Measurements from ENCODE around the gene FXYD5.
"Not testable (repeated sequence)": the region's sequence is repeated elsewhere in the genome, so short reads cannot be mapped to it uniquely, and the experiment has no call there.

FXYD5 gene

DNA sequence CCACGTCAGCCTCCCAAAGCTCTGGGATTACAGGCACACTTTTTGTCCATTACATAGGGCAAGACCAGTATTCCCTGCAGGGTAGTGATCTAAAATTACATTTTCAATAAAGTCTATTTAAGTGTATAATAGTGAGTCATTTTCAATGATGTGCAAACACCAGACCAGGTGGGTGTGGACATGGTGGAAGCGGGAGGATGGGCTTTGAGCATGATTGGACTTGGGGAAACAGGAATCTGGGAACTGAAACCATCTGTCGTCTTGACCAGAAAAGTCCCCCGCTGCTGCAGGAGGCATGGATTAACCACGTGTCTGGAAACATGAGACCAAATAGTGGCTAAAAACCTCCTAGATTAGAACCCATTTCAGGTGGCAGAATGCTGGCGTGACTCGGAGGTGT, 34.0 kb upstream of the FXYD5 start:
- DNase-seq = no peak

DNA sequence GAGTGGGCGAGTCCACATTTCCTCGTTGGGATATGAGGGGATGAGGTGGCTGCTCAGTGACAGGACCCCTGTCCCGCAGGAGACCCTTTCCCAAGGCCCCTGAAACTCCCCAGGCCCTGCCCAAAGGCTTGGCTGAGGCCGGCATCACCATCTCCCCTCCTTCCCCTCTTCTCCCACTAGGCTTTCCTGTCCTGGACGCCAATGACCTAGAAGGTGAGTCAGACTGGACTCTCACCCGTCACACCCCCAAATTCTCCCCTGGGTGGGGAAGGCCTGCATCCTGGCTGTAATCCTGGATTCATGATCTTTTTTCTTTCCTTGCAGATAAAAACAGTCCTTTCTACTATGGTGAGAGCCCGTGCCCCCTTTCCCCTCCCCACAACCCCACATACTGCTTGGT, 33.6 kb upstream of the FXYD5 start:
- DNase-seq = no peak

DNA sequence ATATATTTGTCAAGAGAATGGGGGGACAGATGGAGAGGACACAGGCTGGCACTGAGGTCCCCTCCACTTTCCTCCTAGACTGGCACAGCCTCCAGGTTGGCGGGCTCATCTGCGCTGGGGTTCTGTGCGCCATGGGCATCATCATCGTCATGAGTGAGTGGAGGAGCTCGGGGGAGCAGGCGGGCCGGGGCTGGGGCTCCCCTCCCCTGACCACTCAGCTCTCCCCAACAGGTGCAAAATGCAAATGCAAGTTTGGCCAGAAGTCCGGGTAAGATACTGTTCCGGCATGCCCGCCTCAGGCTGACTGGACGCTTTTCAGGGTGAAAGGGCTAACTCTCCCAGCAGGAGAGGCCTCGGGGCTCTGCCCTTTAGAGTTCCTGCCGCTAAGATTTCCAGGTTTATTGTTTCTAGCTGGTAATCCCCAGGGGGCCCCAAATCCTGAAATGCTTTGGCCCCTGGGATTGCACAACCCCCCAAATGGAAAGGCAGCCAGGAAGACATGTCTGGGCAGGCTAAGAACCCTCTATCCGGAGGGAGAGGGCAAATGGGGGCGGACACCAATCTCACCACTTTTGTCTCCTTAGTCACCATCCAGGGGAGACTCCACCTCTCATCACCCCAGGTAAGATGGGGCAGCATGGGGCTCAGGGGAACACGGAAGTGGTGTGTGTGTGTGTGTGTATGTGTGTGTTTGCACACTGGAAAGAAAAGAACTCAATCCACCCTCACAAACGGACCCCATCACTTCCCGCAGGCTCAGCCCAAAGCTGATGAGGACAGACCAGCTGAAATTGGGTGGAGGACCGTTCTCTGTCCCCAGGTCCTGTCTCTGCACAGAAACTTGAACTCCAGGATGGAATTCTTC, 31.6 kb upstream of the FXYD5 start:
- DNase-seq = no peak

- no peak for DNase-seq
Observed at GRCh38 chr19:35123573-35123972, 31.0 kb upstream of the FXYD5 start.

DNA sequence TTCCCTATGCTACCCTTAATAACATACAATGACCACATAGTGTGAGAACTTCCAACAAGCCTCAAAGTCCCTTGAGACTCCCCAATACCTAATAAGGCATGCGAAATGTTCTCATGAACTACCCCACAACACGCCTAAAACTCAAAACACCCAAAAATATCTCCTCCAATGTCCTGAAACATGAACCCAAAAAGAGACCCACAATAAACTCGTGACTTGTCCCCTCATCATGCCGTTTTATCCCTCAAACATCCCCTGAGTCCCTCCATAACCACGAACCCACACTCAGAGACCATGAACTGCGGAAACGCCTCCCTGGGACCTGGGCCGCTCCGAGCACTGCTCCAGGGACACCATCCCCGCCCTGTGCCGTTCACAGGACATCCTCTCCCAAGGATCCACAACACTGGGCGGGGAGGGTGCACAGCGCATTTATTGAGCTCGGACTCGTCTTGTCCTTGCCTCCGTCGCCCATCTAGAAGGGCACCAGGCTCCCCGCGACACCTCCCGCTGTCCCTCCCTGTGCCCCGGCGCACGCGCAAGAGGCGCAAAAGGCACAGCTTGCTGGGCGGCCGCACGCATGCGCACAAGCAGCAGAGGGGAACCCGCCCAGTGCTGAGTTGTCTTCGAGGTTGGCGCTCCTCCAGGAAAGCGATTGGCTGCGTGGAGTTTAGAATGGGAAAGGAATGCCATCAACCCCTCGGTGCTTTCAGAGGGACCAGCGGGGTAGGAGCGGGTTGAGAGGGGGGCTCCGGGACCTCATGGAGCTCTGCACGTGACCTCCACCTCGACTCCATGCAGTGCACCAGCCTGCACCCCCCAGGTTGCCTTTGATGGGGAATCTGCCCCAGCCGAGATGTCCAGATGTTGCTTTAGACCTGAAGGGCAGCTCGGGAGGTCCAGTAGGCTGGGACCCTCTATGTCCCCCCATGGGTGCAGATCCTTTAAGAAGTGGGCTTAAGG, 30.2 kb upstream of the FXYD5 start:
- DNase-seq = peak; percentile 73

DNA sequence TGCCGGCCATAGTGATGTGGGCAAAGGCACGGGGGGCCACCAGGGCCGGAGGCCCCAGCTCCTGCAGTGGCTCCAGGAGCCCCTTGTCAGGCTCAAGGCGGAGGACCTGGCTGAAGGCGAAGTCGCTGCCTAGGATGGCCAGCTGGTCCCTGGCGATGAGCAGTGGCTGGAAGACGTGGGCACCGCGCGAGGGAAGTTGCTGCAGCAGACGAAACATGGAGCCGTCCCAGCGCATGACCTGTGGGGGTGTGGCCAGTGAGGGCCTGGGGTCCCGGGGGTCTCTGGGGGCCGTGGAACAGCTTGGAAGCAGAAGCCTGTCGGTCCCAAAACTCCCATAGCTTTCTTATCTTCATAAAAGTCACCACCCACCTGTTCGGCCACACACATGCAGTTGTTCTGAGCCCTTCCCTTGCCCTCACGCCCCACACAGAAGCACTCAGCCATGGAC, 29.2 kb upstream of the FXYD5 start:
- DNase-seq = no peak

- DNase-seq = no peak
Observed at GRCh38 chr19:35125749-35126623, 28.5 kb upstream of the FXYD5 start.

DNA sequence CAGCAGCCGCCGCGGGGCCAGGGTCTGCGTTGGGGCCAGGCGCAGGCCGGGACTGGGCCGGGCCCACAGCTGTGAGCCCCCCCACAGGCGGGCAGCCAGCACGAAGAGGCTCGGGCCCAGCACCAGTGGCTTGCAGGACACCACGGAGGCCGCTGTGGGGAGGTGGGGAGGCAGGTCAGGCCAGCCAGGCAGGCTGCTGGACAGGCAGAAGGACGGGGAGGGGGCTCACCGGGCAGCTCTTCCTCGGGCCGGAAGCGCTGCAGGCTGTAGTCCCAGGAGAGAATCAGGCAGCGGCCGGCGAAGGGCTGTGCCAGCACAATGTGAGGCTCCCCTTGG, 27.9 kb upstream of the FXYD5 start:
- DNase-seq = no peak

- no peak for DNase-seq
Observed at GRCh38 chr19:35127871-35128270, 26.7 kb upstream of the FXYD5 start.

GRCh38 chr19:35128398-35129057, 26.0 kb upstream of the FXYD5 start:
- no peak for DNase-seq

- DNase-seq = not testable (repeated sequence)
Observed at GRCh38 chr19:35129724-35130274, 24.7 kb upstream of the FXYD5 start.

DNA sequence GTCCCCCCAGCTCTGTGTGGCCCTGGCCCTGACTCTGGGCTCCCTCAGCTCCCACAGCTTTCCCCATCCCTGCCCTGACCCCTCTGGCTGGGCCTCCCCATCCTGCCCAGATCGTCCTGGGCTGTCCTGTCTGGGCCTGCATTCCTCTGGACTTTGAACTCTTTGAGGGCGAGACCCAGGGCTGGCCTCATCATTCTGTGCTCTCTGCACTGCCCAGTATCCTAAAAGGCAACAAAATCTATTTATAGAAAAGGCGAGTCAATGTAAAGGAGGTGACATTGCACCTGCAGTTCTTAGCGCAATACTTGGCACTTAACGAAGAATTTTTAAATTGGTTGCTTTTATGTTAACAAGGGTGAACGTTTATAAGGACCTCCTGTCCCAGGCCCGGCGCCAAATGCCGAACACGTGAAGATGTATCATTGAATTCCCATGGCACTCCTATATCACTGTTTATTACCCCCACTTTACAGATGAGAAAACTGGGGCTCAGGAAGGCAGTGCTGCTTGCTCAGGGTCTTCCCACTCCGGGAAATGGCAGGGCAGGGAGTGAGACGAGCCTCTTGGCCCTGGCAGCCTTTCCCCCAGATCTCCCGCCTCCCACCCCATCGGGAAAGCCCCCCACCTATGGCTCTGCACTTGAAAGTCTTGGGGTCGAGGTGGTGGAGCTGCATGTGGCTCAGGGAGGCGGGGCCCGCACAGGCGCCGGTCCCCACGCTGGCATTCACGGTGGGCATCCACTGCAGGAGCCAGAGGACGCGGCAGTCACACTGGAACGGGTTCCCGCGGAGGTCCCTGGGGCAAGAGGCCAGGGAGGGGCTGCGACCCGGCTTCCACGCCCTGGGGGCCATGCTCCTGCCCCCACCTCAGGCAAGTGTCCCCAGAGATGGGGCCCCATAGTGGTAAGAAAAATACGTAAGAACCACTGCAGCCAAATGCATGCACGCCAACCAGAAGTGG, 23.5 kb upstream of the FXYD5 start:
- DNase-seq = no peak

DNA sequence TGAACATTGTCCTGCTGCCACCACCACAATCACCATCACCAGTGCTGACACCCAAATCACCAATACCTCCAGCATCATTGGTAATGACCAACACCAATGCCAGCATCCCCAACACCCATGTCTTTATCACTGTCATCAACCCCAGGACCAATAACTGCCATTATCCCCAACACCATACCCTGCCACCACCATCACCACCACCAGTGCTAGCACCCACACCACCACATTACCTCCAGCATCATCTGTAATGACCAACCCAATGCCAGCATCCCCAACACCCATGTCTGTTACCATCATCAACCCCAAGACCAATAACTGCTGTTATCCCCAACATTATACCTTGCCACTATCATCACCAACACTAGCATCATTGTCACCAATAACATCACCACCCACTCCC, 22.3 kb upstream of the FXYD5 start:
- DNase-seq = no peak

- DNase-seq = no peak
Observed at GRCh38 chr19:35133826-35134225, 20.7 kb upstream of the FXYD5 start.

DNA sequence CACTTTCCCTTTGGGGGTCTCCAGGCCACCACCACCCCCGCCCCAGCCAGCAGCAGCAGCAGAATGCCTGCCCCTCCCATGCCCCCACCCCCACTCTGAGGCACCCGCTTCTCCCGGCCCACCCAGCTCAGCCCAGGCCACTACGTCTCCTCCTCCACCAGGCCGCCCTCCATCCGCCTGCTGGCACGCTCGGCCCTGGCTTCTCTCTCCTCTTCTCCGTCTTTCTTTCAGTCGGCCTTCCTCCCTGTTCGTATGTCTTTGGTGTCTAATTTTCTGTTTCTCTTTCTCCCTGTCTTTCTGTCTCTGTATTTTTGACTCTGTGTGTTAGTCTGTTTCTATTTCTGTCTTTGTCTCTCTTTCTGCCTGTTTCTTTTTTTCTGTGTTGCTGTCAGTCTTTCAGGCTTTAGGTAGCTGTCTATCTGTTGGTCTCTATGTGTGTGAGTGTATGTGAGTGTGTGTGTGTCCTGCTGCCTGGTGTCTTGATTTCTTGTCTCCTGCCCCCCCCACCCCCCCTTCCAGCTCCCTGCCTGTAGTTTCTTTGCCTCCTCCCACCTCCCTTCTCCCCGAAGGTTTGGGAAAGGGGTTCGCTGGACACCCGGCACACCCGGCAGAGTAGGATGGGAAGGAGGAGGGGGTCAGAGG, 19.8 kb upstream of the FXYD5 start, which contains the start of gene LGI4:
Gene LGI4, minus strand, starts transcription at position 459 of the 642 bp plus-strand sequence. Its CDS starts 379 bp downstream, at position 80.
- DNase-seq = no peak

- DNase-seq = peak; percentile 54
Observed at GRCh38 chr19:35135389-35135909, 19.1 kb upstream of the FXYD5 start.

DNA sequence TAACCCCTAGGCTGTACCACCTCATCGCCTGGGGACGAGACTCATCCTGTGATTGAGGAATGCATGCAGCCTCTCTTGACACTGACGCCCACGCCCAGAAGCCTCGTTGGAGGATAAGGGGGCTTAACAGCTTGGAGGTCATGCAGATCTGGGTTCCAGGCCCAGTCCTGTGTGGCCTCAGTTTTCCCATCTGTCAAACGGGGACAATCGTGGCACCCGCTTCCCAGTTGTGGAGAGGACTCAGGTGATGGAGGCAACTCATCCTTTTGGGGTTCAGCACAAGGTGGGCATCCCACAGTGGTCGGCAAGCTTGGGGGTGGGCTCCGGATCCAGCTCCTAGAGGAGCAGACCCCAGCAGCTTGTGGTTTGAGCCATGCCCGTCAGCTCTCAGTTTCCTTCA, 18.3 kb upstream of the FXYD5 start:
- DNase-seq = no peak

- DNase-seq = no peak
Observed at GRCh38 chr19:35136977-35137702, 17.4 kb upstream of the FXYD5 start.

- no peak for DNase-seq
Observed at GRCh38 chr19:35138305-35138892, 16.1 kb upstream of the FXYD5 start, which contains the start of gene FXYD1. FXYD1 (plus strand) TSS chr19:35138824; CDS start chr19:35140080, 1,256 bp downstream.

Data from T-helper 9 cell (primary cell).